K562 (cell line): ENCODE results near the gene NRF1.

Source experiments
- ARNT ChIP-seq, 2 experiments: fragments of 450-650 bp; IDR thresholded peaks; 2 replicates each; pipeline ENCODE4 v1.6.1; 2016; ENCODE audit warnings: mild to moderate bottlenecking in 1 of 2
- BRD4 ChIP-seq: fragments of 200-600 bp; sonication (generic); IDR thresholded peaks from 2 replicates; pipeline ENCODE4 v1.6.1; 2017; ENCODE audit warnings: inconsistent platforms
- GABPB1 ChIP-seq: sonication (generic); formaldehyde crosslinking; IDR thresholded peaks from 2 replicates; pipeline ENCODE4 v1.8.0; 2022; ENCODE audit warnings: mild to moderate bottlenecking, missing genetic modification reagents
- MAFF ChIP-seq: IDR thresholded peaks from 2 replicates; pipeline ENCODE4 v1.6.1; 2012; ENCODE audit warnings: low read length, improper control_type of control experiment
- POLR2A ChIP-seq: fragments of 450-650 bp; conservative IDR thresholded peaks from 2 replicates; pipeline ENCODE4 v1.6.1; 2016
- TAF7 ChIP-seq: fragments of 450-650 bp; IDR thresholded peaks from 2 replicates; pipeline ENCODE4 v1.6.1; 2016; ENCODE audit warnings: missing genetic modification characterization, missing compliant biosample characterization
- ZNF511 ChIP-seq: sonication (generic); formaldehyde crosslinking; IDR thresholded peaks from 2 replicates; pipeline ENCODE4 v1.8.0; 2022; ENCODE audit warnings: mild to moderate bottlenecking, missing genetic modification reagents

- peak; percentile 56; the same call in 1 of the 2 replicates for TF ChIP-seq ZNF511
- no peak for TF ChIP-seq TAF7 (tag)
- no peak; the same call in 1 of the 2 replicates for TF ChIP-seq GABPB1 (CRISPR knock-in tag)
- no peak for TF ChIP-seq POLR2A
- no peak for TF ChIP-seq BRD4
- no peak for TF ChIP-seq MAFF
- TF ChIP-seq ARNT (IDR thresholded peaks at IDR 0.05), result no peak
Measured at GRCh38 chr7:129778770-129779601, 167.5 kb downstream of the NRF1 start.
